DMS79 treated with DMSO at 0.1 percent for 48 hours (cell line): ENCODE measurements around the gene NRARP.

Source experiments
- DNase-seq: peaks from one replicate; lab custom pipeline; 2025; lab: John Stamatoyannopoulos, UW

NRARP gene

GRCh38 chr9:137256856-137257255 lies 45.2 kb downstream of the NRARP start:
- DNase-seq, result no peak

DNA sequence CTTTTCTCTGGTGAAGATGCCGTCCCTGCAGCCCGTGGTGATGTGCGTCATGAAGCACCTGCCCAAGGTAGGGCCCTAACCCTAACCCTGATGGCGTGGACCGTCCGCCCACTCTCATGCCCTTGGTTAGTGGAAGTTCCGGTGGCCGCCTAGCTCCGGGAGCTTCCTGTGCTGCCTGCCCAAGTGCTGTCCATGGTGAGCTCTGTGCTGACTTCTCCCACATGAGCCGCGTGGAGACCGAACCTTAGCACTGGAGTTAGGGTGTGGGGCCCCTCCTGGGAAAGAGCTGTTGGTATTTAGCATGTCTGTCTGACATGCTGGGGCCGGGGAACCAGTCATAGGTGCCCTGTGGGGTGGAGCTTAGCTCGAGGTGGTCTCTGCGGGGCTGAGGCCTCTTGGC lies 45.7 kb downstream of the NRARP start:
- DNase-seq, result no peak

DNA sequence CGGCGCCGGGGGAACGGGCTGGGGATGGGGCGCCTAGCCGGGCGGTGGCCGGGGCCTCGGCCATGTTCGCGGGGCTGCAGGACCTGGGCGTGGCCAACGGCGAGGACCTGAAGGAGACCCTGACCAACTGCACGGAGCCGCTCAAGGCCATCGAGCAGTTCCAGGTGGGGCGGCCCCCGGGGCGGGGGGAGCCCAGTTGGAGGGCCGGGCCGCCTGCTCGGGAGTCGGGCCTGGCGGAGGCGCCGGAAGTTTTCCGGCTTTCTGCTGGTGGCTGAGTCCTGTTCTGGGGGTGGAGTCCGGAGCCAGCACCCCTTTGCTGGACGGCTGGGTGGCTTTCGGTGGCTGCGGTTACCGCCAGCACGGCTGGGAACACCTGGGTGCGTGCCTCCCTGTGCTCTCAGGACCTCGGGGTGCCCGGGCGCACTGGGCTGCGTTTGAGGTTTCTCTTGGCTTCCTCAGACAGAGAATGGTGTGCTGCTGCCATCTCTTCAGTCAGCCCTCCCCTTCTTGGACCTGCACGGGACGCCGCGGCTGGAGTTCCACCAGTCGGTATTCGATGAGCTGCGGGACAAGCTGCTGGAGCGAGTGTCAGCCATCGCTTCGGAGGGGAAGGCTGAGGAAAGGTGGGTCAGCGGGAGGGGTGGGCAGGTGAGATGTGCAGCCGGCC lies 46.5 kb downstream of the NRARP start:
- DNase-seq, result no peak

GRCh38 chr9:137254624-137255447 lies 47.2 kb downstream of the NRARP start, which contains the start of gene NELFB:
NELFB (plus strand) TSS chr9:137255327.
- peak; percentile 69 for DNase-seq

GRCh38 chr9:137253717-137254623 lies 48.1 kb downstream of the NRARP start:
- DNase-seq, result no peak

DNA sequence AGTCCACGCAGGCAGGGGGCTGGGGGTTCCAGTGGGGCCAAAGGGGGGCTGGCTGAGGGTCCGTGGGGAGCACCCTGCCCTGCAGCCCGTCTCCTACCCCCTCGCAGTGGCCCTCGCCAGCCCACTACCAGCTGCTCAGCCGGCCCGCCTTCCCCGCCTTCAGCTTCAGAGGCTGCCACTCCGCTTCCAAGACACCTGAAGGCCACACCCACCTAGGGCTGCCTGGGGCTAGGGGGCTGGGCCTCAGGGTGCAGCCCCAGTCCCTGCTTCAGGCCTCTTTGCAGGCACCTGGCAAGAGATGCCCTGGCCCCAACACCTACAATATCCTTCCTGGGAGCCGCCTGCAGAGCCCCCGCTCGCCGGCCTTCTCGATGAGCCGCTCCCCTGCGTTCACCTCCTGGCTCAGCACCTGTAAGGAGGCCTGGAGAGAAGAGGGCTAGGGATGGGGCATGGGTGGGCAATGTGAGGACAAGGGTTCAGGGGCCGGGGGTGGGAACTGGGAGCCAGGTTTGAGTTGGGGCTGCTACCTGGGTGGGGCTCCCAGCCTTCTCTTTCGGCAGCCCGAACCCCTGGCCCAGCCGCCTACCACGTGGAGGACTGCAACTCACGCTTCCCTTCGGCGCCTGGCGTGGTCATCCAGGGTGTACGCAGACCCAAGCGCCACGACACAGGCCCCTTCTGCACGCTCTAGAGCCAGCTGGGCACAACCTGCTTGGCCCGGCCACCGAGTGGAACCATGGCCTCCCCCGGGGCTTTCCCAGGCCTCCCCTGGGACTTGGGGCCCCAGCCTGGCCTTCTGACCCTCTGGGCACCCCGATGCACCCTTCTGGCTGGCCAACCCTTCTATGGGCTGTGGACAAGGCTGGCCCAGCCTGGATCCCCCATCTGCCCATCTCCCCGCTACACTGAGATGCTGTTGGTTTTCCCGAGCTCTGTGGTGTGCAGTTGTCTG lies 49.2 kb downstream of the NRARP start:
- no peak for DNase-seq

DNA sequence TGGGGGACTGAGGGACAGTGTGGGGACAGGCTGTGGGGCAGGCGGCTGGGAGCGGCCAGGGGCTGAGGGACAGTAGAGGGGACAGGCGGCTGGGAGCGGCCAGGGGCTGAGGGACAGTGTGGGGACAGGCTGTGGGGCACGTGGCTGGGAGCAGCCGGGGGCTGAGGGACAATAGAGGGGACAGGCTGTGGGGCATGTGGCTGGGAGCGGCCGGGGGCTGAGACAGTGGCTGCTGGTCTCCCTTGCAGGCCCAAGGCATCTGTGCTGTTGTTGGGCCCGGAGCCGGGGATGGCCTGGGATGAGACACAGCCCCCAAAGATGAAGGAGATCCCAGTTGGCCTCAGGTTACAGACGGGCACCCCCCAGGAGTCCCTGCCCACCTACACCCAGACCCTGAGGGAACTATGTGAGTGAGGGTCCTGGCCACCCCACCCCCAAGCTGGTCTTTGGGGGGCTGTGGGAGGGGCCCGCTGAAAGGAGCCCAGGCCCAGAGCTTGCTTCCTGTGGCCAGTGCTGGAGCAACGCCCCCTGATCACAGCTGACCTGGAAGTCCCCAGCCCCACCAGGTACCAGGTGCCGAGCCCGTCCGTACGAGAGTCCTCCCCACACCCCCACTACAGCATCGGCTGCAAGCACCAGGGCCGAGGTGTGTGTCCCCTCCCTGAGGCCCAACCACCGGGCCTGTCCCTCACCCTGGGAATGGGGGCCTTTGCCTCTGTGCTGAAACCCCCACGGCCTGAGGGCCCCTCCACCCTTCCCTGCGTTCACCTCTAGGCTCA lies 50.4 kb downstream of the NRARP start:
- DNase-seq, result no peak

GRCh38 chr9:137251194-137251461 lies 50.9 kb downstream of the NRARP start, which contains the start of gene STPG3:
STPG3 (plus strand) TSS chr9:137251286; CDS start chr9:137251287, 1 bp downstream.
- DNase-seq, result no peak

DNA sequence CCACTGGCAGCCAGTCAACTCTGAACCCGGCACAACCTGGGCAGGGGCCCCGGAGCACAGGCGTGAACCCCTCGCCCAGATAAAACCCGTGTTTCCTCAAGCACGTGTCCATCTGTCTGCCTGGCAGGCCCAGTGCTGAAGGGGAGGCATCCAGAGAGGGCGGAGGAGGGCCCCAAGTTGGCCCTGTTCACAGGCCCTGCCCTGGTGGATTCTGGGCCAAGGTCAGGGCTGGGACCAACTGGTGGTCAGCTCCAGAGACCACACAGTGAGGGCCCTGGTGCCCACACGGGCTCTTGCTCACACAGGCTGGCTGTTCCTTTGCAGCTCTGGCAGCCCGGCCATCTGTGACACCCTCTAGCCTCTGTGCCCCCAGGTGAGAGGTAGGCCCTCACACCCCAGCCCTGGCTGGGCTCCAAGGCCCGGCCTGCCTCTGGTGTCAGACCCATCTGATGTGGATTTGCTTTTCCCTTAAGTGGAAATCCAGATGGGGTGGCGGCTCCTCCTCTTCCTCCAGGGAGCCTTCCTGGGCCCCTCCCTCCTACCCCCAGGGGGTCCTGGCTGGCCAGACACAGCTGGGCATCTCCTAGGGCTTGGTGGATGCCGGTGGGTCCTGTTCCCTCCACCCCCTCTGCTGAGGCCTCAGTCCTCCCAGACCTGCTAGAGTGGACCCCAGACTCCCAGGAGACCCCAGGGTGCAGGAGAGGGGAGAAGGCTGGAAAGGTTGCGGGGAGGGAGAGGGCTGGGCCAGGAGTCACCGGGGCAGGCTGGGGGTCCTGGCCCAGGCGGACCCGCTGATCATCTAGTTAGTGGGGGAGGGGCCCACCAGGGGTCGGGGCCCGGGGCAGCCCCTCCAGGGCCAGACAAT lies 51.5 kb downstream of the NRARP start:
- no peak for DNase-seq
